HG02610 (cell line): ENCODE data around the gene CNGB1.
"Not testable (repeated sequence)": the region's sequence is repeated elsewhere in the genome, so short reads cannot be mapped to it uniquely, and the experiment has no call there.

Experiments
- ATAC-seq: cut with Tn5 transposase; IDR thresholded peaks from one replicate; pipeline ENCODE4 v1.9.1; 2021; ENCODE audit warnings: mild to moderate bottlenecking, moderate library complexity; ENCODE audit not compliant: unreplicated experiment

Gene CNGB1

GRCh38 chr16:57890752-57891111 is 80.2 kb downstream of the CNGB1 start:
- no peak for ATAC-seq

DNA sequence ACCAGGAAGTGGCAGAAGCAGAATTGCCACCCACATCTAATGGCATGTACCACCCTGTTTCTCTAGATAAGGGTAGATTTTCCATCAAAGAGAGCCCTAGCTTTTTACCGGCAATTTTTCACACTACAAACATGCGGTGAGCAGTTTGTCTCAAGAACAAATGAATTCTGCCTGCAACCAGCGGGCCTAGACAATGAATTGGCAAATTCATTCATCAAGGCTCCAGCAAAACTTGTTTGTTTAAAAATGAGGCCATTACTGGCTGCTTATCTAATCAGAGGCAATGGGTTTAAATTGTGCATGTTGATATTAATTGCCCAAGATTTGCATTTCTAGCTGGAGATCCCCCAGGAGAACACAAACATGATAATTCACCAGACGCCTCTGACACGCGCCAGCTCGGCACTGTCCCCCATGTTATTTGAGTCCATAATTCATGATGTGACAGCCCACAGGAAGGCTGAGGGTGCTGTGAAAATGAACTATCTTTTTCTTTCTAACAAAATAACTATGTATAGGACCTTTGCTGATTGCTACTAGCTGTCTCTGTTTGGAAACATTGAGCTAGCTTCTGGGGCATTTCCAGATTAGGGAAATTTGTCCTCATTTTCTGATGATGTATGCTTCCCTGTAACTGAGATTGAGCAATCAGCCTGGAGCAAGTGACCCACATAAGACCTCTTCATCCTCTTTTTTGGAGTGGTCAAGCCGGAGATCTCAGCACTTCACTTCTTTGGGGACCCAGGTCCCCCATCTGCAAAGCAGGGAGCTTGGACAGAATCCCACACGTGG is 80.8 kb downstream of the CNGB1 start:
- no peak for ATAC-seq

DNA sequence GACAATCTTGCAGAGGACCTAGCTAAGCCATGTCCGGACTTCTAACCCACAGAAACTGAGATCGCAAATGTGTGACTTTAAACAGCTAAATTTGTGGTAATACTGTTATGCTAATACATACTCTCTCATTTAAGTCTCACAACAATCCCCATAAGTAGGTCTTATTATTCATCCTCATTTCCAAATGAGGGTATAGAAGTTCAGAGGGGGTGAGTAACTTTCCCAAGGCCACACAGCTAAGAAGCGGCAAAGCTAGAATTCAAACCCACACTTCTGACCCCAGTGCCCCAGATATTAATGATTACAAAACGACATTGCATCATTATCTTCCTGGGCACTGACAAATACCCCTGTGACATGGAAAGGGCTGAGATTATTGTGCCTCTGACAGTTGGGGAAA is 81.4 kb downstream of the CNGB1 start:
- no peak for ATAC-seq

DNA sequence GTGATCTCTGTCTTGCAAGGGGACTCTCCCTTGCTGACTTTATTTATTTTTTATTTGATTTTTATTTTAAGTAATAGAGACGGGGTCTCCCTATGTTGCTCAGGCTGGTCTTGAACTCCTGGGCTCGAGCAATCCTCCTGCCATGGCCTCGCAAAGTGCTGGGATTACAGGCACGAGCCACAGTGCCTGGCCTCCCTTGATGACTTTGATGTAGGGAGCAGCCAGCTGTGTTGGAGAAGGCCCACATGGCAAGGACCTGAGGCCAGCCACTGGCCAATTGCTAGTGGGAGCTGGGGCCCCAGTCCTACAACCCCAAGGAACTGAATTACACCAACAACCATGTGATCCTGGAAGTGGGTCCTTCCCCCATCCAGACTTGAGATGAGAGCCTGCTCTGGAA is 81.8 kb downstream of the CNGB1 start:
- no peak for ATAC-seq

DNA sequence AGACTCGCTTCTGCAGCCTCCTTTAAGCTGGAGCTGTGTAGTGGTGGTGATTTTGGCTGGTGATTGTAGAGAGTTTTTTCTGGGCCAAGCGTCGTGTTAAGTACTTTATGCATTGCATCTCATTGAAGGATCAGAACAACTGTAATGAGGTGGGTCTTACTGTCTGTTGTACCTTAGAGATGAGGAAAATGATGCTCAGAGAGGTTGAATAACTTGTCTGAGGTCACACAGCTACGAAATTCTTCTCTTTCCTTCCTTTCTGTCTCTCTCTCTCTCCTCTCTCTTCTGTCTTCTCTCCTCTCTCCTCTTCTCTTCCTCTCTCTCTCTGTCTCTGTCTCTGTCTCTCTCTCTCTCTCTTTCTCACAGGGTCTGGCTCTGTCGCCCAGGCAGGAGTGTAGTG is 82.8 kb downstream of the CNGB1 start:
- no peak for ATAC-seq

- no peak for ATAC-seq
Measured at GRCh38 chr16:57887711-57888110, 83.2 kb downstream of the CNGB1 start.

DNA sequence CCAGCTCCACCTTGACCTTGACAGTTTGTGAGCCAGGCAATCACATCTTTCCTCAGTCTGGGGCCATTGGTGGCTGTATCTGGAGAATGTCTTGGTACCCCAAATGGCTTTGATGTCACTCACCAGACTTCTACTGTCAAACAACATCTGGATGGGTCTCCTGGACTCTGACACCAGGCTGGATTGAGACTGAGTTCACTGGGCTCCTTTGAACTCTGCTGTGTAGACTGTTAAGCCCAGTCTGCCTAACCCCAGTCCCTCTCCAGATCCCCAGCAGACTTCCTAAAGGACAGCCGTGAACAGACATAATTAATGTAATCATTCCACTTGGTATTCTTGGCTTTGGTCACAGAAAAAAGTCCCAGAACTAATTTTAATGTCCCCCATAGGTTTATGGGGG is 84.5 kb downstream of the CNGB1 start:
- no peak for ATAC-seq

DNA sequence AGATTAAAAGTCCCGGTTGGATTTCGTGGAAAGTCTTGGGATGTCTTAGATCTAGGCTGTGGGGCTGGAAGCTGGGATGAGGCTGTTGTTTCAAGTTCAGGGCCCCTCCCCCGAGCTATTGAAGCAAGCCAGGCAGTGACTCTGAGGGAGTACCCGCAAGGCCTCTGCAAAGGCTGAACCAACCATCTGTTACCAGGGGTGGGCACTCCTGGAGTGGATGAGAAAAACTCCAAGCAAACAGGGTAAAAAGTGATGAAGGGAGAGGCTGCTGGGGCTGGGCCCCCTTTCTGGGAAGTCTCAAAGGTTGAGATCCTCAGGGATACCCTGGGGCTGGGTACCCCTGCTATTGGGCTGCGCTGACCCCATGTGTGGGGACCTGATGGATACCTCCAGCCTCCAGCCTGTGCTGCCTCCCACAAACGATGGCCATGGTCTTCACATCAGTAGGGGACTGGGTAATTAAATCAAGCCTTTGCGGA is 86.2 kb downstream of the CNGB1 start:
- ATAC-seq = no peak

- ATAC-seq = no peak
Measured at GRCh38 chr16:57883953-57884654, 86.8 kb downstream of the CNGB1 start.

GRCh38 chr16:57883480-57883879 is 87.4 kb downstream of the CNGB1 start:
- no peak for ATAC-seq

- ATAC-seq = no peak
Measured at GRCh38 chr16:57882792-57883191, 88.1 kb downstream of the CNGB1 start.

DNA sequence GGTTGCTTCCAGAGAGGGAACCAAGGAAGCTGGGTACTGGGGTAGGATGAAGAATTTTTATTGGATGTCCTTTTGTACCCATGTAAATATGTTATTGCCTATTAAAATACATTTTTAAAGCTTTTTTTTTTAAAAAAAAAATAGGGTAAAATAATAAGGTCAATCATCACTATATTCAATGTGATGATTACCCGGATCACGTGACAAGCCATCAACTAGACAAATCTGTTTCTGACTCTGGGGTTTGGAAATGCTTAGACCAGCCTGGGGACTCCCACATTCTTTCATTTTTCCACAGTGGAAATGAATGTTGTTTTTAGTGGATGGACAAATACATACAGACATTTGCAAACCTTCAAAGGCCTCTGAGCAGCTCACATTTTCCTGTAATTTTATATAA is 88.7 kb downstream of the CNGB1 start:
- no peak for ATAC-seq

DNA sequence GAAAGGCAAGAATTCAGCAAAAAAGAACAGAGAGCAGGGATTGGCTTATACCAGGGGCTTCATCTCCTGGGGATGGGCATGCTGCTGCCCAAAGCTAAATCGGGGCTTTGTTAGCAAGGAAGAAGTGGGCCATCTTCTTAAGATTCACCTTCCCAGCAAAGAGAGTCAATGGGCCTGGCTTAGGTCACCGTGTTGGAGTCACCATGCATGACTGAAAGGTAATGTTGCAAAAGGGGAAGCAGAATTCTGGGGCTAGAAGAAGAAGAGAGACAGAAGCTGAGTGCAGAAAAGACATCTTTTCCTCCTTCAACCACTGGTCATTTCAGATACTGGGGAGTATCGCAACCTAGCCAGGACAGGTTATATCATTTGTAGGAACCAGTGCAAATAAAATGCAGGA is 92.3 kb downstream of the CNGB1 start:
- ATAC-seq = no peak

DNA sequence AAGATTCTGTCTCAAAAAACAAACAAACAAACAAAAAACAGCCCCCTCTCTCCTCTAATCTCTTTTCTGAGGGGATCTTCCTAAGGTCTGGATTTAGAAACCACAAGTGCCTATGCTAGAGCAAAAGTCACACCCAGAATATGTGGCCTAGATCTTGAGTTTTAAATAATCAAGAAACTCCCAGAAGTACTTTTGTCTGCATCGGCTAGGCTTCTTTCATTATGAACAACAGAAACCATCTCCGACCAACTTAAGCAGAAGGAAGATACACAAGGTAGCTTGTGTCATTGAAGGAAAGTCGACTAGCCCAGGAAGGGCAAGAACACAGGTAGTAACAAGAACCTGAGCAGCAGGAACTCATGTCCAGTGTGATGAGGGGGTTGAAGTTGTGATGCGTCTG is 94.7 kb downstream of the CNGB1 start:
- ATAC-seq = peak; percentile 76

DNA sequence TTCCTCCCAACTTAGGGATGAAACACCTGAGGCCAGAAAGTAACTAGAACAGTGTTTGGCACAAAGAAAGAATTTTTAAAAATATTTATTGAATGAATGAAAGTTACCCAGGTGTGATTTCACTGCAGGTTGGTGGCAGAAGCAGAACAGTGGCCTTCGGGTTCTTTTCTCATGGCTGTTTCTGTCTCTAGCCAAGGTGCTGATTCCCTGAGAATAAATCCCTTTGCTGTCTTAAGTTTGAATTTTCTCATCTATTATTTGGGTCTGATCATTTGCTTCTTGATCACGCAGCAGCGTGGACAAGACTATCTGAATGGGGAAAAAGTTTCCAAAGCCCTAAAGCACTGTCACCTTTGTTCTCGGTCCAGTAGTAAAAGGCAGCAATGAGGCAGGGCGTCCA is 95.6 kb downstream of the CNGB1 start:
- no peak for ATAC-seq

GRCh38 chr16:57873218-57873617 is 97.7 kb downstream of the CNGB1 start:
- ATAC-seq = no peak

GRCh38 chr16:57872764-57873163 is 98.2 kb downstream of the CNGB1 start:
- ATAC-seq = not testable (repeated sequence)

GRCh38 chr16:57871456-57871855 is 99.5 kb downstream of the CNGB1 start:
- no peak for ATAC-seq

- no peak for ATAC-seq
Measured at GRCh38 chr16:57870753-57871454, 100.0 kb downstream of the CNGB1 start.

GRCh38 chr16:57868913-57869520 is 101.9 kb downstream of the CNGB1 start:
- ATAC-seq = no peak

DNA sequence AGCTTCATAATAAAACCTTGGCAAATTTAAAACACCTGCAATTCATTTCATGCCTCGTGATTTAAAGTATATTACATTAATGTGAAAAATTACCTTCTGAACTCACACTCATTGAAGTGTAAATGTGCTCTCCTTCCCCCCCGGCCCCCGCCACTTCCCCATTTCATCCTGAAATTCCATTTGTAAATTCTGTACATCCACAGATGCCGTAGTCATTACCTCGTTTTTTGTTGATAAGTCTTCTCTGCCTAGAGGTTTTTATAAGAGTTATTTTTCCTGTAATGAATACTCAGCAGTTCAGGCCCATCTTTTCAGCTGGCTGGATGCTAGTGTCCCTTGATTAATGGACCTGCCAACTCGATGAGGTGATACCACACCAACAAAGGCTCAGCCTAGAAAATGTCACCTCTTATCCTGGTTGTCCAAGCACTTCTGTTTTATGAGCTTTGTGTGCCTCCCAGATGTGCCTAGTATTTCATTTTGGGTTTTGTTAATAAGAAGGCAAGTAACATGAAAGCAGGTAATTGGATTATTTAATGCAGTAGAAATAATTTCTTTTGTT is 103.8 kb downstream of the CNGB1 start:
- no peak for ATAC-seq
